UCSD-AML1 (cell line): ENCODE measurements around the gene ECSIT.
"Not testable (repeated sequence)": the region's sequence is repeated elsewhere in the genome, so short reads cannot be mapped to it uniquely, and the experiment has no call there.

Experiments used
- DNase-seq: peaks from one replicate; lab custom pipeline; 2025; ENCODE audit not compliant: unreplicated experiment; lab: John Stamatoyannopoulos, UW

ECSIT gene, protein sequence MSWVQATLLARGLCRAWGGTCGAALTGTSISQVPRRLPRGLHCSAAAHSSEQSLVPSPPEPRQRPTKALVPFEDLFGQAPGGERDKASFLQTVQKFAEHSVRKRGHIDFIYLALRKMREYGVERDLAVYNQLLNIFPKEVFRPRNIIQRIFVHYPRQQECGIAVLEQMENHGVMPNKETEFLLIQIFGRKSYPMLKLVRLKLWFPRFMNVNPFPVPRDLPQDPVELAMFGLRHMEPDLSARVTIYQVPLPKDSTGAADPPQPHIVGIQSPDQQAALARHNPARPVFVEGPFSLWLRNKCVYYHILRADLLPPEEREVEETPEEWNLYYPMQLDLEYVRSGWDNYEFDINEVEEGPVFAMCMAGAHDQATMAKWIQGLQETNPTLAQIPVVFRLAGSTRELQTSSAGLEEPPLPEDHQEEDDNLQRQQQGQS

DNA sequence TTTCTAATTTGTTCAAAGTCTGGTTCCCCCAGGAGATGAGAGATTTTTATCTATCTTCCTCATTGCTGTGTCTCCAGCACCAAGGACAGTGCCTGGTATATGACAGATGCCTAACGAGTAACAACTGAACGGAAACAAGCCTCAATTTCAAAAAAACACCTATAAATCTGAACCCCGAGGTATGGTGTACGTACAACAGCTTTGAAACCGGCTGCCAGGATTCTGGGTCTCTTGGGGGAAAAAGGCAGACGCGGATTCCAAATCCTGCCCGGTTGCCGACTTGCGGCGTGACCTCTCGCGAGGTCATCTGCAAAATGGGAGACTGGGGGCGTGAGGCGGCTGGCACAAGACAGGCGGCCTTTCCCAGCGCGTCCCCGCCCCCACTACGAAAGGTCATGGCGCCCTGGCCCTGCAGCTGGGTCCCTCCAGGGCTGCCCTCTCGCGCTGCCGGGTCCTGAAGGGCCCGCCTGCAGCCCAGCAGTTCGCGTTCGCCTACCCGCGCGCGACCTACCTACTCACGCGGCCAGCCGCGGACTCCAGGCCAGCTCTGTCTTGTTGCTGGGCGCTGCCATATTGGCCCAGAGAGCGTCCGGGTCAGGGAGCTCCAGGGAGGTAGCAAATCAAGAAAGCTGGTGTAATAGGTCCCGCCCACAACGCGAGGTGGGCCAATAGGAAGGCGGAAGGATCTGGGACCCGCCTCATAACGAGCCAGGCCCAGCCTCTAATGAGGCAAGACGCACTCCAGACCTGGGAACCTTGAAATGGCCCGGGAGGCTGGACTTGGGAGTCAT, at the start of gene ECSIT:
Gene ECSIT (minus strand): TSS at position 584 of the 791 bp plus-strand sequence. CDS start 9,964 bp downstream, outside the sequence.
- peak; percentile 96 for DNase-seq

DNA sequence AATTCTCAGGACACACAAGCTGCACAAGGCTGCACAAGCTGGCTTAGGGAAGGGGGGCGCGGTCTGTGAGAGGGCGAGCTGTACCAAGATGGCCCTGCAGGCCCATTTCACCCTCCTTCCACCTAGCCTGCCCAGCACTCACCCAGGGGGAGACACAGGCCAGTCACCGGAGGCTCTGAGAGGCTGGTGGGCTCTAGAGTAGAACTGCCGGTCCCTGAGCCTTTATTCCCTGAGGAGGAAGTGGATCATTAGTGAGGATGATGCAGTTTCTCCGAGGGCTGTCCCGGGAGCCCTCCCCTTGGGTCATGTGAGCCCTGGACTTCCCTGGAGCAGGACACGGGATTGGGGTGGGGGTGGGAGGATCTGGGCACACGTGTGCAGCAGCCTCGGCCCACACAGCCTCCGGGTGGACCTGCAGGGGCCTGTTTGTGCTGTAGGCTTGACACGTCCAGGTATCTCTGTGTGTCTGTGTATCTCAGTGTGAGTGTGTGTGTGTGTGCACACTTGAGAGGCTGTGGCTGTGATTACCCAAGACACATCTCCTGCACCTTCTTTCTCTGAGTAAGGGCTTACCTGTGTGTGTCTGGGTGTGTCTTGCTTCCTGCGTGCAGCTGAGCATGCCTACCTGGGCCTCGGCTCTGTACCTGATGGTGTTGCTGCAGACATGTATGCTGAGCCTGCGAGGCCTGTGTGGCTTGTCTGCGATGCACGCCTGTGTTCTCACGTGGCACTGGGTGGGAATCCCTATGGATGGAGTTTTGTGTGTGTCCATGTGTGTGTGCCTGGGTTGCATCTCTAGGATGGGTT, 48.7 kb upstream of the ECSIT start, which contains the start of gene ACP5:
Gene ACP5 (minus strand): TSS at position 195 of the 807 bp plus-strand sequence. CDS start 328 bp downstream, outside the sequence.
- no peak for DNase-seq

DNA sequence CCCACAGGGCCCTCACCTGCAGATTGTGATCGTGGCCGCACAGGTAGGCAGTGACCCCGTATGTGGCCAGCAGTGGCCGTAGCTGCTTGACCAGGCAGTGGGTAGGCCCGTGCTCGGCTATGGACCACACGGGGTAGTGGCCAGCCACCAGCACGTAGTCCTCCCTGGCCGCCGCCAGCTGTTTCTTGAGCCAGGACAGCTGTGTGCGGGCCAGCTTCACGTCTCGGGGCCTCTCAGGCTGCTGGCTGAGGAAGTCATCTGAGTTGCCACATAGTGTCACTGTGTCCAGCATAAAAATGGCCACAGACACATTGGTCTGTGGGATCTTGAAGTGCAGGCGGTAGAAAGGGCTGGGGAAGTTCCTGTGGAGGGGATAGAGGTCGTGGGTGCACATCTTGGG, 47.3 kb upstream of the ECSIT start:
- no peak for DNase-seq

DNA sequence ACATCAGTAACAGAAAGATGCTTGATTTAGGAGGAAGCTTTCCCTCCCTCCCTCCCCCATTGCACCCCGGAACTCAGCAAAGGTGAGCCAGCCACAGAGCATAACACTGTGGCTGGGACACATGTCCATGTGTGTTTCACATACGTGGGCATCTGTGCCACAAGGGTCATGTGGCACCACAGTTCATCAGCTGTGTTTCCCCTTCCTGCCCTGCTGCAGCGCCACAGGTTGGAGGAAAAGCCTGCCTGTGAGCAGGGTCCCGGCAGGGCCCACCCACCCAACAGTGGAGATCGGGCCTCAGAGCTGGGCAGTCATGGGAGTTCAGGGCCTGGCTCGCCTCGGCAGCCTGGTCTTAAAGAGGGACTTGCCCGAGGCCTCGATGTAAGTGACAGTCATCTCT, 45.8 kb upstream of the ECSIT start:
- DNase-seq: no peak

DNA sequence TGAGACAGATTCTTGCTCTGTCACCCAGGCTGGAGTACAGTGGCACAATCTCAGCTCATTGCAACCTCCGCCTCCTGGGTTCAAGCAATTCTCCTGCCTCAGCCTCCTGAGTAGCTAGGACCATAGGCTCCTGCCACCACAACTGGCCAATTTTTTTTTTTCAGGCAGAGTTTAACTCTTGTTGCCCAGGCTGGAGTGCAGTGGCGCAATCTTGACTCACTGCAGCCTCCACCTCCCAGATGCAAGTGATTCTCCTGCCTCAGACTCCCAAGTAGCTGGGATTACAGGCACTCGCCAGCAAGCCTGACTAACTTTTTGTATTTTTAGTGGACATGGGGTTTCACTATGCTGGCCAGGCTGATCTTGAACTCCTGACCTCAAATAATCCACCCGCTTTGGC, 44.8 kb upstream of the ECSIT start:
- not testable (repeated sequence) for DNase-seq

DNA sequence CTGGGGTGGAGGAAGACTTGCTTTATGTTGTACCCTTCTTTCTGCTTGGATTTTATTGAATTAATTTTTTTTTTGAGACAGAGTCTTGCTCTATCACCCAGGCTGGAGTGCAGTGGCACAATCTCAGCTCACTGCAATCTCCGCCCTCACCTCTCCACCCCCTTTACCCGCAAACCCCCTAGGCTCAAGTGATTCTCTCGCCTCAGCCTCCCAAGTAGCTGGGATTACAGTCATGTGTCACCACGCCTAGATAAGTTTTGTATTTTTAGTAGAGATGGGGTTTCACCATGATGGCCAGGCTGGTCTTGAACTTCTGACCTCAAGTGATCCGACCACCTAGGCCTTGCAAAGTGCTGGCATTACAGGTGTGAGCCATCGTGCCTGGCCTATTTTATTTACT, 44.4 kb upstream of the ECSIT start:
- not testable (repeated sequence) for DNase-seq

DNA sequence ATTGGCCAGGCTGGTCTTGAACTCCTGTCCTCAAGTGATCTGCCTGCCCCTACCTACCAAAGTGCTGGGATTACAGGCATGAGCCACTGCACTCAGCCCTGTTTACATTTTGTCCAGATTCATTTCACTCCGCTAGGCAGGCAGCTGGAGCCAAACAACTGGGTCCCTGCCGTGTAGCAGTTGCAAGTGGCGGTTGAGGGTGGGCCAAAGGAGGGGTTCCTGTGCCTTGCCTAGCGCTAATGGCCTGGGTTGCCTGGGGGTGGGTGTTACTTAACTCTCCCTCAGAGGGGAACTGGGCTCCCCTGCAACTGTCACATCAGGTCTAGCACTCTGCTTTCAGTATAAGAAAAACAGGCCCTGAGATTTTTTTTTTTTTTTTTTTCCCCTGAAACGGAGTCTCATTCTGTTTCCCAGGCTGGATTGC, 41.1 kb upstream of the ECSIT start:
- no peak for DNase-seq

DNA sequence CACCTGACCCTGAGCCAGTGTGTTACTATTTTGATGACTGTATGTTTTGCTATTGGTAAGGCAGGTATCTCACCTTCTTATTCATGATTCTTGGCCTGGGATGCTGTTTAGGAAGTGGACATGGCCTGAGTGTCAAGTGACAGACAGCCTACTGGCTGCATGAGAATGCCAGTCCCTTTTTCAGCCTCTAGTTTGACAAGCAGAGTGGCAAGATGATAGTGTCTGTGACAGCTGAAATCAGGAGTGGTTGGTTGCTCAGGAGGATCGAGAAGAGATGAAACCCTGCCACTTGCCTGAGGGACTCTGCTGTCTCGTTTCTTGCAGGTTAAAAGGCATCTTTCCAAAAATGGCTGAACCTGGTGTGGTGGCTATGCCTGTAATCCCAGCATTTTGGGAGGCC, 37.2 kb upstream of the ECSIT start:
- DNase-seq: no peak

DNA sequence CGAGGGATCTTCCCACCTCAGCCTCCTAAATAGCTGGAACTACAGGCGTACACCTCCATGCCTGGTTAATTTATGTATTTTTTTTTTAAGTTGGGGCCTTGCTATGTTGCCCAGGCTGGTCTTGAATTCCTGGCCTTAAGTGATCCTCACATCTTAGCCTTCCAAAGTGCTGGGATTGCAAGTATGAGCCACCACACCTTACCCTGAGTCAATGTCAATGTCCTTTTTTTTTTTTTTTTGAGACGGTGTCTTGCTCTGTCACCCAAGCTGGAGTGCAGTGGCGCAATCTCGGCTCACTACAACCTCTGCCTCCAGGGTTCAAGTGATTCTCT, 36.7 kb upstream of the ECSIT start:
- not testable (repeated sequence) for DNase-seq

DNA sequence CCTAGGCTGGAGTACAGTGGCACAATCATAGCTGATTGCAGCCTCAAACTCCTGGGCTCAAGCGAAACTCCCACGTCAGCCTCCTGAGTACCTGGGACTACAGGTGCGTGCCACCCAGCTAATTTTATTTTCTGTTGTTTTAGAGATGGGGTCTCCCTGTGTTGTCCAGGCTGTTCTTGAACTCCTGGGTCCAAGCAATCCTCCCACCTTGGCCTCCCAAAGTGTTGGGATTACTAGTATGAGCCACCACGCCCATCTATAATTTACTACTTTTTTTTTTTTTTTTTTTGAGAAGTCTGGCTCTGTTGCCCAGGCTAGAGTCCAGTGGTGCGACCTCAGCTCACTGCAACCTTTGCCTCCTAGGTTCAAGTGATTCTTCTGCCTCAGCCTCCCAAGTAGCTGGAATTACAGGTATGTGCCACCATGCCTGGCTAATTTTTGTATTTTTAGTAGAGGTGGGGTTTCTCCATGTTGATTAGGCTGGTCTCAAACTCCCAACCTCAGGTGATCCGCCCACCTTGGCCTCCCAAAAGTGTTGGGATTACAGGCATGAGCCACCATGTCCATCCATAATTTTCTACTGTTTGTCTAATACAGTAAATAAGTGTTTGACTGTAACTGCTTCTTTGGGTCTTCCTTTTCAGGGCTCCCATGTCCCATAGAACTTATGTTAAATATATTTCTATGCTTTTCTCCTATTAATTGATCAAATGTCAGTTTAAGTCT, 35.3 kb upstream of the ECSIT start:
- DNase-seq: not testable (repeated sequence)

DNA sequence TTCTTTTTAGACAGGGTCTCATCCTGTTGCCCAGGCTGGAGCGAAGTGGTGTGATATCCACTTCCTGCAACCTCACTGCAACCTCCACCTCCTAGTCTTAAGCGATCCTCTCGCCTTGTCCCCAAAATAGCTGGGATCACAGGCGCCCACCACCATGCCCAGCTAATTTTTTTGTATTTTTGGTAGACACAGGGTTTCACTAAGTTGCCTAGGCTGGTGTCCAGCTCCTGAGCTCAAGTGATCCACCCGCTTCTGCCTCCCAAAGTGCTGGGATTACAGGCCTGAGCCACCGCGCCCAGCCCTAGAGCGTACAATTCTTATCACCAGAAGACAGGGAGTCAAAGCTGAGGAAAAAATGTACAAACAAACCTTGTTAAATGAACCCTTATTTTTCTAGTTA, 34.6 kb upstream of the ECSIT start:
- DNase-seq: no peak

DNA sequence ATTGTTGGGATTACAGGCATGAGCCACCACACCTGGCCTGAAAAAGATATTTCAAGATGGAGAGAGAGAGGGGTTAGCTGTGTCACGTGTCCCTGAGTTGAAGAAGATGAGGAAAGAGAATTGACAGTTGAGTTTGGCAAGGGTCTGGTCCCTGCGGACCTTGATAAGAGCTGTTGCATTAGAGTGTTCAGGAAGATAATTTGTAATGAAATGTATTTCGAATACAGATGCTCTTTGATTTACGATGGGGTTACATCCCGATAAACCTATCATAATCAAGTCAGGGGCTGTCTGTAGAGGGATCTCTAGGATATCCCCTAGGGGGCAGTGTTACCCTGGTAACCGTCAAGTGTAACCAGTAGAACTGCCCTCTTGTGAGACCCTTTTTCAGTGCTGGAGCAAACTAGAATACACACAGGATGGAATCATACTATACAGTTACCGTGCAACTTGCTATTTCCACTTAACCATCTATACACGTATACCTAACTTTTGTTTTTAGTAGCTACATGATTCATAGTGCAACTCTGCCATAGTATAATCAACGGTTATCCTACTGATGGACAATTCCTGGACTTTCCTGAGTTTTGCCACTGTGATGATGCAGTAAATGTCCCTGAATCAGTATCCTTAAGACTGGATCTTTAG, 31.6 kb upstream of the ECSIT start:
- DNase-seq: no peak

DNA sequence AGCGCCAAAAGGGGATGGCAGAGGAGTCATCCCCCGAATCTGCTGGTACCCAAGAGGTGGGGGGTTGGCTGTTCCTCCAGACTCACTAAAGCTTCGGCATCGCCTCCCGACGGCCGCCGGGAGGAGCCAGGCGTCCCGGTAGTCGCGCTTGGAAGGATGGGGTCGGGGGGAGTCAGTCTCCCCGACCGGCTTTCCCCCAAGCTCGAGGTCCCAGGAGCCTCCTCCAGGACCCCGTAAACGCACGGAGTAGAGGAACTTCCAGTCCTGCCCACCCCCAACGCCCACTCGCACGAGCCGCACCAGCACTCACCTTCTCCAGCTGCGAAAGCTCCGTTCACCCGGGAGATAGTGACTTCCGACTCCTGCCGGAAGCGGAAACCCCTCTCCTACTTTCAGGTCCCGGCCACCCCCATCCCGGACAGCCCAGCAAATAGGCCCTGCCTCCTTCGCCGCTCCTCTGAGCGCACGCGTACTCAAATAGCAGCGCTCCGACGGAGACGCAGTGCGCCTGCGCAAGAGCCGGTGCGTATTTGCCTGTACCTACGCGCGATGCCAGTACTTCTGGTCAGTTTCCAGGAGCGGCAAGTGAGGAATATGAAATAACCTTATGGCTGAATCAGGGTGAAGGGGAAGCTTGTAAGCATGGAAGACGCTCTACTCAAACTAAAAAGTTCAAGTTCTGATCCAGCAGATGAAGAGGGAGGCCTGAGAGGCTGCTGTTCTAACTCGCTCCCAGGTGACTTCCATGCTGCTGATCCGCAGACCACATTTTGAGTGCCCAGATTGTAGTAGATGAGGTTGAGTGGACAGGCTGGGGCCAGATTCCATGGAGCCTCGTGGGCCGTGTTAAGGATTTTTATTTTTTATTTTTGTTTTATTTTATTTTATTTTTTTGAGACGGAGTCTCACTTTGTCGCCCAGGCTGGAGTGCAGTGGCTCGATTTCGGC, 30.2 kb upstream of the ECSIT start, which contains the start of gene ELOF1:
Gene ELOF1 (minus strand): TSS at position 350 of the 948 bp plus-strand sequence. CDS start 4,883 bp downstream, outside the sequence.
- DNase-seq: peak; percentile 98

DNA sequence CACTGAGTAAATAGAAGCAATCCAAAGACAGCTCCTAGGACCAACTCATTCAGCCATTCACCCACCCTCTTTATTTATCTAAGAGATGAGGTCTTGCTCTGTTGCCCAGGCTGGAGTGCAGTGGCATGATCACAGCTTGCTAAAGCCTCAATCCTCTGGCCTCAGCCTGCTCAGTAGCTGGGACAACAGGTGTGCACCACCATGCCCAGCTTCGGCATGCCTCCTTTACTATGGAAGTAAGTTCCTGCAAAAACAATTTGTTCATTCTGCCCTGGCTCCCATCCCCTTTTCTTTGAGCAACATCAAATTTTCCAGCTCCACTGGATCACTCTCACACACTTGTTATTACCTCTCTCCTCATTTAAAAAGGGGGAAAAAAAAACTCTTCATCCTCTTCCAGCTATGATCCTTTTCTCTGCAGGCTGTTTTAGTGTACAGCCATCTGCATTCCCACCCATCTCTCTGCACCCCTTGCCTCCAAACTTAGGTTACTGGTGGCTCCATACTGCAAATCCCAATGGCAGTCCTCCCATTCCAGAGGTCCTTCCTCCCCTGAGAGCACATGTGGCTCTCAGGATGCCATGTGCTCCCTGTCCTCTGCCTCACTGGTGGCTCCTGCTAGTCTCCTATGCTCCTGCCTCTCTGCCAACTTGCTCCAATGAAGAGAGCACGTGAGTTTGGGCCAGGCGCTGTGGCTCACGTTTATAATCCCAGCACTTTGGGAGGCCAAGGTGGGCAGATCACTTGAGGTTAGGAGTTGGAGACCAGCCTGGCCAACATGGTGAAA, 27.9 kb upstream of the ECSIT start:
- DNase-seq: no peak

DNA sequence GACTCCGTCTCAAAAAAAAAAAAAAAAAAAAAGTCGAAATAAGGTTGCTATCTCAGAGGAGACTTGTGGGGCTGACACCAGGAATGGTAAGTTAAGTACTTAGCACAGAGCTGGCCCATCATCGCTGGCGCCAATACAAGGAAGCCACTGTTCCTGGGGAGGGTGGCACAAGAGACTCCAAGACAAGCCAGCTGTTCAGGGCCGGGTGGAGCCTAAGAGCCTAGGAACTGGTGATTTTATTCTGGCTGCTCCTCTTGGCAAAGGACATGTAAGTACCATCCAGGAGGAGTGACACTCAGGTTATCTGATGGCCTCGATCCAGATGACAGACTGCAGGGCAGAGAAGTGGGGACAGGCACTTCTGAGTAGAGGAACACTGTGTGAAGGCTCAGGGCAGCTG, 26.3 kb upstream of the ECSIT start:
- DNase-seq: no peak

DNA sequence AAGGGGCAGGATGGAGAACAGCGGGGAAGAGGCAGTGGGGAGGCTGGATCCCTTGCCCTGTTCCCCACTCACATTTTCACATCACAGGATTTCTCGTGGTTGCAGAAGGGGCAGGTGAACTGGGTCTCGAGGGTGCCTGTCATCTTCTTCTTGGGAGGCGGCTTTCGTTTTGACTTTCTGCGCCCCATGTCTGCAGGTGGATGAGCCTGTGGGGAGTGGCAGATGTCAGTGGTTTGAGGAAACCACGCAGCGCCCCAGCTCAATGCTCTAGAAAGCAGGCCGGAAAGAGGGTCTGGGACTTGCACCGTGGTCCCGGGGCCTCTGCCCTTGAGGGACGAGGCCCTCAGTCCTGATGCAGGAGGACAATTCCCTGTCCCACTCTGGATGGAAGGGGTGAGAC, 25.2 kb upstream of the ECSIT start:
- no peak for DNase-seq

DNA sequence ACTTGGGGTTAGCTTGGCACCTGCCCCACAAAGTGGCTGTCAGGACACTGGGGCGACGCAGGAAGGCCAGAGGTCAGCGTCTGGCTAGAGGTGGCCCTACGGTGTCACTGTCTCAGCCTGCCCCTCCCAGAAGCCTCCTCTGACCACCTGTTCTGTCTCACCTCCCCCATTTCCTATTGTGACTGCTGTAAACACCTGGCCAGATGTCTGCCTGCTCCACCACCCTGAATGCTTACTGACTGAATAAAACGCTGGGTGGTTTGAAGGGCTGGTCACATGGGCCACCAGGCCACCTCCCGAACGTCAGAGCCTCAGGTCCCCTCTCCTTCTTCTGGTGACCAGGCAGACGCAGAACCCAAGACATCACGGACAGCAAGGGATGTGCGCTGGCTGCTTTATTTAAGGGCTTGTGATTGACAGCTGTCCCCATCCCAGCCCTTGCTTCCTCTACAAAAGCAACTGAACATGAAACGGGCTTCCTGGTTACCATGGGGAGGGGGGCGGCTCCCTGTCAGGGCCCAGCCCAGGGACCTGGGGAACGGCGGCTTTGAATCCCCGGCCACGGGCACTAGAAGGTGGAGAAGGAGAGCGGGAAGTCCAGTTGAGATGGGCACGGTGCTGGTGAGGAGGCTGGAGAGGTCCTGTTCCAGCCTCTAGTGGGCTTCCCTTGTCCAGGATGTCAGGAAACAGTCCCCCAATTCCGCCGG, 23.9 kb upstream of the ECSIT start:
- DNase-seq: no peak
